H9 (cell line): ENCODE data around the gene NEAT1. TPM values are rescaled to one million over a fixed set of nuclear protein-coding genes. Genes with fewer than 3 reads are reported as not detected.

Experiments
- DNase-seq: peaks from one replicate; pipeline ENCODE4 v3.0.0-alpha.2; 2017
- H2AFZ ChIP-seq: one replicate; pipeline ENCODE4 v1.6.1; 2013; ENCODE audit warnings: mild to moderate bottlenecking, low read length, control low read depth, moderate library complexity
- H2AK5ac ChIP-seq: 2 replicates; pipeline ENCODE4 v1.6.1; 2013; ENCODE audit warnings: low read length, control low read depth, mixed read lengths; ENCODE audit not compliant: insufficient read length
- H2BK120ac ChIP-seq: one replicate; pipeline ENCODE4 v1.6.1; 2013; ENCODE audit warnings: low read depth, mild to moderate bottlenecking, low read length, control low read depth, inconsistent platforms; ENCODE audit not compliant: poor library complexity, severe bottlenecking
- H2BK12ac ChIP-seq: 2 replicates; pipeline ENCODE4 v1.6.1; 2013; ENCODE audit warnings: low read length, control low read depth, mixed read lengths, low read depth; ENCODE audit not compliant: insufficient read length
- H2BK15ac ChIP-seq: 2 replicates; pipeline ENCODE4 v1.6.1; 2013; ENCODE audit warnings: low read depth, low read length, control low read depth
- H2BK20ac ChIP-seq: one replicate; pipeline ENCODE4 v1.6.1; 2013; ENCODE audit warnings: low read depth, mild to moderate bottlenecking, low read length, control low read depth, inconsistent platforms; ENCODE audit not compliant: poor library complexity, severe bottlenecking
- H2BK5ac ChIP-seq: 2 replicates; pipeline ENCODE4 v1.6.1; 2013; ENCODE audit warnings: low read length, control low read depth, mixed read lengths; ENCODE audit not compliant: insufficient read length
- H3K14ac ChIP-seq: 2 replicates; pipeline ENCODE4 v1.6.1; 2013; ENCODE audit warnings: low read length, control low read depth; ENCODE audit not compliant: insufficient read depth
- H3K18ac ChIP-seq: 2 replicates; pipeline ENCODE4 v1.6.1; 2013; ENCODE audit warnings: low read depth, mild to moderate bottlenecking, mixed read lengths, low read length, control low read depth; ENCODE audit not compliant: insufficient read length
- H3K23ac ChIP-seq: 2 replicates; pipeline ENCODE4 v1.6.1; 2013; ENCODE audit warnings: low read length, control low read depth, mixed read lengths, low read depth; ENCODE audit not compliant: insufficient read length
- H3K23me2 ChIP-seq: 2 replicates; pipeline ENCODE4 v1.6.1; 2013; ENCODE audit warnings: low read depth, mild to moderate bottlenecking, mixed read lengths, low read length, control low read depth; ENCODE audit not compliant: insufficient read length, poor library complexity, severe bottlenecking
- H3K27ac ChIP-seq: 2 replicates; pipeline ENCODE4 v1.5.1; 2013; ENCODE audit warnings: low read length, control low read depth, mixed read lengths, low read depth; ENCODE audit not compliant: insufficient read length
- H3K27me3 ChIP-seq: 2 replicates; pipeline ENCODE4 v1.6.1; 2013; ENCODE audit warnings: low read length, control low read depth, inconsistent platforms; ENCODE audit not compliant: insufficient read depth
- H3K4ac ChIP-seq: 2 replicates; pipeline ENCODE4 v1.6.1; 2013; ENCODE audit warnings: low read depth, mild to moderate bottlenecking, control low read depth, inconsistent platforms, low read length, moderate library complexity
- H3K4me1 ChIP-seq: 2 replicates; pipeline ENCODE4 v1.6.1; 2013; ENCODE audit warnings: low read length, control low read depth, inconsistent platforms; ENCODE audit not compliant: insufficient read depth
- H3K4me2 ChIP-seq: 2 replicates; pipeline ENCODE4 v1.6.1; 2013; ENCODE audit warnings: low read length, control low read depth, mixed read lengths; ENCODE audit not compliant: insufficient read length, insufficient read depth
- H3K56ac ChIP-seq: 2 replicates; pipeline ENCODE4 v1.6.1; 2013; ENCODE audit warnings: low read depth, mild to moderate bottlenecking, mixed read lengths, low read length, control low read depth; ENCODE audit not compliant: insufficient read length
- H3K79me1 ChIP-seq: 2 replicates; pipeline ENCODE4 v1.6.1; 2013; ENCODE audit warnings: low read depth, mild to moderate bottlenecking, moderate library complexity, low read length, control low read depth, inconsistent platforms; ENCODE audit not compliant: insufficient read depth, poor library complexity, severe bottlenecking
- H3K79me2 ChIP-seq: 2 replicates; pipeline ENCODE4 v1.6.1; 2013; ENCODE audit warnings: low read length, control low read depth, inconsistent platforms; ENCODE audit not compliant: insufficient read depth
- H3K9ac ChIP-seq: 2 replicates; pipeline ENCODE4 v1.6.1; 2013; ENCODE audit warnings: low read length, control low read depth, mixed read lengths; ENCODE audit not compliant: insufficient read length; ENCODE audit errors: extremely low read depth
- H3K9me3 ChIP-seq: one replicate; pipeline ENCODE4 v1.6.1; 2013; ENCODE audit warnings: low read depth, low read length, inconsistent platforms; ENCODE audit not compliant: control insufficient read depth
- H3T11ph ChIP-seq: one replicate; pipeline ENCODE4 v1.6.1; 2013; ENCODE audit warnings: mild to moderate bottlenecking, low read length, control low read depth, inconsistent platforms
- H4K20me1 ChIP-seq: one replicate; pipeline ENCODE4 v1.6.1; 2013; ENCODE audit not compliant: control insufficient read depth, insufficient read length, insufficient read depth
- H4K5ac ChIP-seq: 2 replicates; pipeline ENCODE4 v1.6.1; 2013; ENCODE audit warnings: low read depth, mild to moderate bottlenecking, mixed read lengths, low read length, control low read depth; ENCODE audit not compliant: insufficient read length
- H4K8ac ChIP-seq: replicated peaks from 2 replicates; pipeline ENCODE4 v1.6.1; 2013; ENCODE audit warnings: low read length, control low read depth, mixed read lengths, low read depth; ENCODE audit not compliant: insufficient read length
- H4K91ac ChIP-seq: 2 replicates; pipeline ENCODE4 v1.6.1; 2013; ENCODE audit warnings: low read depth, mild to moderate bottlenecking, moderate library complexity, mixed read lengths, low read length, control low read depth; ENCODE audit not compliant: insufficient read length
- H3K27ac Mint-ChIP-seq, 3 experiments: 2 replicates in 2 of 3; 3 replicates in 1 of 3; pipeline ENCODE4 v1.8.0; 2020 to 2021; ENCODE audit warnings: mixed read lengths in 3 of 3, mild to moderate bottlenecking in 1 of 3, moderate library complexity in 1 of 3
- H3K27me3 Mint-ChIP-seq: 2 replicates; pipeline ENCODE4 v1.8.0; 2021; ENCODE audit warnings: low read depth, mild to moderate bottlenecking, moderate library complexity, mixed read lengths
- H3K36me3 Mint-ChIP-seq, 3 experiments: 2 replicates in 2 of 3; 3 replicates in 1 of 3; pipeline ENCODE4 v1.8.0; 2020 to 2021; ENCODE audit warnings: low read depth in 3 of 3, mixed read lengths in 3 of 3; ENCODE audit not compliant: insufficient read depth in 1 of 3
- H3K4me1 Mint-ChIP-seq, 2 experiments: 2 replicates each; pipeline ENCODE4 v1.8.0; 2020; ENCODE audit warnings: mixed read lengths in 2 of 2
- H3K4me3 Mint-ChIP-seq, 2 experiments: 2 replicates in 1 of 2; 3 replicates in 1 of 2; pipeline ENCODE4 v1.8.0; 2020 to 2021; ENCODE audit warnings: mild to moderate bottlenecking in 2 of 2, mixed read lengths in 2 of 2, moderate library complexity in 1 of 2
- H3K9me3 Mint-ChIP-seq, 2 experiments: 2 replicates in 1 of 2; 3 replicates in 1 of 2; pipeline ENCODE4 v1.8.0; 2020; ENCODE audit warnings: mild to moderate bottlenecking in 2 of 2, mixed read lengths in 2 of 2, moderate library complexity in 1 of 2
- WGBS: extraction: QIAGEN DNeasy Blood & Tissue Kit; methylation state at CpG from one replicate; pipeline ENCODE4 v1.1.7; 2013; ENCODE audit warnings: missing lambda C conversion rate, low lambda C conversion rate, mixed read lengths; ENCODE audit not compliant: insufficient read length; ENCODE audit errors: extremely low coverage; 5-methylcytosine and 5-hydroxymethylcytosine counted together
- total RNA-seq: library from RNA; stranded (reverse); gene quantifications from 2 replicates; pipeline ENCODE4 v1.2.1, GENCODE V29; 2021
- TF ChIP-seq, protein P1 (sequence below): fragments of 200-600 bp; sonication (generic); conservative IDR thresholded peaks from 3 replicates; pipeline ENCODE4 v1.8.0; 2021; ENCODE audit warnings: antibody characterized with exemption, mild to moderate bottlenecking

NEAT1 gene
- total RNA-seq, 1 experiment from 2014 or later = 12.7 TPM

DNA sequence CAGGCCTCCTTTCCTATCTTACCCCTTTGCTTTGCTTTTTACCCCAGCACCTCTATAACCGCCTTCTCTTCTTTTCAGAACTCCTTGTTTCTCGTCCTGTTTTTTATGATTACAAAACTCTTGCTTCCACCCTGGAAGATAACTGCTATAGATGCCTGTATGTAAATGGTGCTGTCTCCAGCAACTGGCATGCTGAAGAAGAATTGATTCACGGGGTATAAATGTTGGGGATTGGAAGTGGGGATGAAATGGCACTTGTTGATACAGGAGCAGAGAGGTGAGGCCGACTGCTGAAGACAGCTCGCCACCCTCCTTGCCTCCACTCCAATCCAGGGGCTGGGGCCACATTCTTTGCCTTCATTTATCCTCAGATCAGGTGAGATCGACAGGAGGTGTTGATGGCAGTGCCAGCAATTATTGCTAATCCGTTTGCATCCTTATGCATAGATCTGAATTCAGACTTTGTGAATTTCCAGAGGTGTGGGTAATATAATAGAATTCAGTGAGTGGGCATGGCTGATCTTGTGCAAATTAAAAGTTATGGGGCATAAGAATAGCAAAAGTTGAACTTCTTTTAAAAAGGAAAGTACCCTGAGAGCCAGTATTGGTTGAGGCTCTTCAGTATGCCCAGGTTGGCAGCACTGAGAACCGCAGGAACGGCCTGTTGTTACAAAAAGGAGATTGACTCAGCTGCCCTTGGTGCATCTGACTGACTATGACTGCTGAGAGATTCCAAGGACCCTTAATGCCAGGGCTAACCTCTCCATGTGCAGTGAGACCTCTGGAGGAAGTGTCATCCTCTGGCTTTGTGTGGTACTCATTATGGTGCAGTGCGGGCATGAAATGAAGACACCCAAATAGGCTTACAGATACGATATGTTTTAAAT, 5.3 kb downstream of the NEAT1 start:
- H2BK15ac ChIP-seq = no peak overlapping the region
- no peak overlapping the region for H3K14ac ChIP-seq
- no peaks in the 10 kb centered on the region for H3K27me3 Mint-ChIP-seq
- H3K23ac ChIP-seq = no peak overlapping the region
- H3K4me1 Mint-ChIP-seq = peaks cover 63 to 64% of the 10 kb centered on the region in 2 experiments
- DNase-seq = peak; percentile 36
- H4K8ac ChIP-seq = no peak overlapping the region
- H3K9me3 Mint-ChIP-seq = no peaks in the 10 kb centered on the region
- no peak overlapping the region for H2BK120ac ChIP-seq
- H2AFZ ChIP-seq = no peak overlapping the region
- peaks cover 2% of the 10 kb centered on the region for H4K20me1 ChIP-seq
- H4K5ac ChIP-seq = no peak overlapping the region
- no peak overlapping the region for H3K27ac ChIP-seq
- peaks cover 5% of the 10 kb centered on the region for H3K23me2 ChIP-seq
- no peak overlapping the region for H3K18ac ChIP-seq
- no peak overlapping the region for H2BK5ac ChIP-seq
- H3K4ac ChIP-seq = no peak overlapping the region
- H2BK12ac ChIP-seq = no peak overlapping the region
- no peaks in the 10 kb centered on the region for H3K36me3 Mint-ChIP-seq
- H3K9me3 ChIP-seq = no peaks in the 10 kb centered on the region
- H4K91ac ChIP-seq = no peak overlapping the region
- H3K9ac ChIP-seq = no peak overlapping the region
- H3T11ph ChIP-seq = no peak overlapping the region
- H3K27me3 ChIP-seq = no peaks in the 10 kb centered on the region
- WGBS = no CpG with 5 or more reads among the region's 11 CpGs
- H3K4me2 ChIP-seq = no peak overlapping the region
- H3K79me1 ChIP-seq = no peaks in the 10 kb centered on the region
- no peak overlapping the region for H2AK5ac ChIP-seq
- H2BK20ac ChIP-seq = no peak overlapping the region
- peaks cover 29% of the 10 kb centered on the region for H3K4me1 ChIP-seq
- TF ChIP-seq, protein P1, sequence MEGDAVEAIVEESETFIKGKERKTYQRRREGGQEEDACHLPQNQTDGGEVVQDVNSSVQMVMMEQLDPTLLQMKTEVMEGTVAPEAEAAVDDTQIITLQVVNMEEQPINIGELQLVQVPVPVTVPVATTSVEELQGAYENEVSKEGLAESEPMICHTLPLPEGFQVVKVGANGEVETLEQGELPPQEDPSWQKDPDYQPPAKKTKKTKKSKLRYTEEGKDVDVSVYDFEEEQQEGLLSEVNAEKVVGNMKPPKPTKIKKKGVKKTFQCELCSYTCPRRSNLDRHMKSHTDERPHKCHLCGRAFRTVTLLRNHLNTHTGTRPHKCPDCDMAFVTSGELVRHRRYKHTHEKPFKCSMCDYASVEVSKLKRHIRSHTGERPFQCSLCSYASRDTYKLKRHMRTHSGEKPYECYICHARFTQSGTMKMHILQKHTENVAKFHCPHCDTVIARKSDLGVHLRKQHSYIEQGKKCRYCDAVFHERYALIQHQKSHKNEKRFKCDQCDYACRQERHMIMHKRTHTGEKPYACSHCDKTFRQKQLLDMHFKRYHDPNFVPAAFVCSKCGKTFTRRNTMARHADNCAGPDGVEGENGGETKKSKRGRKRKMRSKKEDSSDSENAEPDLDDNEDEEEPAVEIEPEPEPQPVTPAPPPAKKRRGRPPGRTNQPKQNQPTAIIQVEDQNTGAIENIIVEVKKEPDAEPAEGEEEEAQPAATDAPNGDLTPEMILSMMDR = no peak
- H3K27ac Mint-ChIP-seq = peak overlapping the region in 1 of 3 experiments; percentile 2; a peak in 3 of 7 replicates
- peaks cover 2% of the 10 kb centered on the region; the same call in 1 of the 2 replicates for H3K79me2 ChIP-seq
- H3K4me3 Mint-ChIP-seq = no peak overlapping the region
- no peak overlapping the region for H3K56ac ChIP-seq
